Esophagus muscularis mucosa (tissue), 4 donors: ENCODE measurements around the gene DMAC2L. TPM values are rescaled to one million over a fixed set of nuclear protein-coding genes. Genes with fewer than 3 reads are reported as not detected.

ENCODE experiments used
- DNase-seq: peaks from one replicate; pipeline ENCODE4 v3.0.0-alpha.2; 2017; ENCODE audit errors: extremely low spot score
- H3K27ac ChIP-seq, 4 donors: fragments of 200-600 bp; sonication (generic); replicated peaks in 1 of 4; 1 replicate in 3 of 4; 2 replicates in 1 of 4; pipeline ENCODE4 v1.5.1; 2016 to 2019; ENCODE audit warnings: mild to moderate bottlenecking in 1 of 4
- H3K27me3 ChIP-seq, 4 donors: fragments of 200-600 bp; sonication (generic); one replicate each; pipeline versions ENCODE4 v1.5.1 to v1.6.0; 2016 to 2019
- H3K36me3 ChIP-seq, 4 donors: fragments of 200-600 bp; sonication (generic); one replicate each; pipeline ENCODE4 v1.5.1; 2016 to 2019
- H3K4me1 ChIP-seq, 4 donors: fragments of 200-600 bp; sonication (generic); one replicate each; pipeline ENCODE4 v1.5.1; 2016 to 2019
- H3K4me3 ChIP-seq, 4 donors: fragments of 200-600 bp; sonication (generic); 1 replicate in 2 of 4; 2 replicates in 2 of 4; pipeline ENCODE4 v1.5.1; 2016 to 2019; ENCODE audit warnings: mild to moderate bottlenecking in 4 of 4, moderate library complexity in 1 of 4
- H3K9me3 ChIP-seq, 4 donors: fragments of 200-600 bp; sonication (generic); 1 replicate in 3 of 4; 2 replicates in 1 of 4; pipeline ENCODE4 v1.5.1; 2016 to 2019
- CTCF ChIP-seq, 3 experiments: fragments of 200-600 bp in 2 of 3; fragments of 450-650 bp in 1 of 3; sonication (generic) in 2 of 3; IDR thresholded peaks; one replicate each; pipeline ENCODE4 v1.5.1; 2017 to 2019; ENCODE audit warnings: antibody characterized with exemption in 3 of 3, mild to moderate bottlenecking in 2 of 3, moderate library complexity in 1 of 3
- EP300 ChIP-seq: sonication (generic); formaldehyde crosslinking; IDR thresholded peaks from one replicate; pipeline ENCODE4 v1.6.1; 2017; ENCODE audit warnings: antibody characterized with exemption
- POLR2A ChIP-seq: fragments of 450-650 bp; IDR thresholded peaks from one replicate; pipeline ENCODE4 v1.6.1; 2017; ENCODE audit warnings: antibody characterized with exemption, moderate library complexity, mild to moderate bottlenecking, low read depth
- POLR2AphosphoS5 ChIP-seq, 2 donors: sonication (generic); formaldehyde crosslinking; IDR thresholded peaks; one replicate each; pipeline ENCODE4 v1.6.1; 2017; ENCODE audit warnings: antibody characterized with exemption in 2 of 2
- WGBS: methylation state at CpG from one replicate; pipeline ENCODE4 v1.1.5; 2018; 5-methylcytosine and 5-hydroxymethylcytosine counted together
- intact Hi-C: fragments of 100-400 bp; cut with DNase I; formaldehyde crosslinking; loops from one replicate; pipeline ENCODE4 v1.15.1; 2023
- small RNA-seq, 3 donors: library from RNA; depleted of rRNA; stranded (forward); fragments of <200 nt; gene quantifications; one replicate each; pipeline ENCODE3, GENCODE V24; 2016
- total RNA-seq, 4 donors: library from RNA; depleted of rRNA; stranded (reverse); fragments of >200 nt; gene quantifications; one replicate each; pipeline versions ENCODE4 v1.1.0 to v1.2.1, GENCODE V29; 2016

The DMAC2L gene
- total RNA-seq, 4 donors from 2014 or later: 9.9 to 33.6 (median 14.6) TPM

GRCh38 chr14:50373959-50374358 lies 61.8 kb downstream of the DMAC2L start:
- 96% methylated on average over 3 of the region's 3 CpGs for WGBS
- intact Hi-C loops: no loop called here

GRCh38 chr14:50375760-50376159 lies 63.6 kb downstream of the DMAC2L start:
- no peaks in the 10 kb centered on the region for H3K9me3 ChIP-seq
- intact Hi-C loops: no loop called here
- H3K27ac ChIP-seq: no peak overlapping the region
- peaks cover 0 to 3% (median 0%) of the 10 kb centered on the region in 4 donors for H3K36me3 ChIP-seq
- H3K4me1 ChIP-seq: no peaks in the 10 kb centered on the region
- H3K27me3 ChIP-seq: no peaks in the 10 kb centered on the region
- no peak for TF ChIP-seq POLR2AphosphoS5 (IDR thresholded peaks at IDR 0.05)
- no peak for TF ChIP-seq CTCF (IDR thresholded peaks at IDR 0.05)
- TF ChIP-seq POLR2A: no peak
- no peak for TF ChIP-seq EP300
- WGBS: 96% methylated on average over 5 of the region's 5 CpGs
- no peak overlapping the region for H3K4me3 ChIP-seq
- DNase-seq: no peak

More at GRCh38 chr14:50373959-50374358, 61.8 kb downstream of the DMAC2L start:
- Histone ChIP-seq H3K36me3 (peaks cover 0 to under 1% (median 0%) of the 10 kb centered on the region in 4 donors), H3K4me1 (no peaks in the 10 kb centered on the region), H3K9me3 (no peaks in the 10 kb centered on the region), H3K4me3 (no peak overlapping the region), H3K27me3 (no peaks in the 10 kb centered on the region), H3K27ac (no peak overlapping the region)
- TF ChIP-seq CTCF (IDR thresholded peaks at IDR 0.05) (no peak), POLR2AphosphoS5 (IDR thresholded peaks at IDR 0.05) (no peak)
- DNase-seq: no peak

Small RNA genes lying within 50 kb of the gene (small RNA-seq; reads per million reads assigned to genes)
- 0 reads per million in 3 donors for gene MIR4504

Other genes with a start within 250 kb of the DMAC2L start
- 1 to 10 TPM; 3.1 to 5.4 (median 4.8) TPM for gene VCPKMT, start 195.8 kb upstream of the DMAC2L start, total RNA-seq
- gene SOS2, start 80.7 kb upstream of the DMAC2L start, total RNA-seq: 10 to 100 TPM; 40.1 to 59.8 (median 46.7) TPM
- 10 to 100 TPM in 1 of 4 donors, 1 to 10 TPM in 3; 4.0 to 12.2 (median 7.7) TPM for gene L2HGDH, start 95 bp upstream of the DMAC2L start, total RNA-seq
- gene CDKL1, start 84.6 kb downstream of the DMAC2L start, total RNA-seq: 10 to 100 TPM; 11.2 to 17.7 (median 12.3) TPM
- gene MAP4K5, start 220.2 kb downstream of the DMAC2L start, total RNA-seq: 100 to 1,000 TPM in 1 of 4 donors, 10 to 100 TPM in 3; 84.4 to 108 (median 91.2) TPM
- gene ATL1, start 247.8 kb downstream of the DMAC2L start, total RNA-seq: 10 to 100 TPM; 13.6 to 27.9 (median 18.6) TPM